Activated CD8-positive, alpha-beta memory T cell treated with anti-CD3 and anti-CD28 coated beads, Interleukin-2, amount 50 U/mL, for 4 hours (primary cell): ENCODE measurements around the gene WWC2.
A peak's percentile ranks its signal among the peaks of the same experiment; 100 is the strongest.

Source experiments
- DNase-seq: peaks from one replicate; pipeline ENCODE4 v3.0.0-alpha.2; 2020

Gene WWC2

GRCh38 chr4:183098723-183099536 is at the start of gene WWC2:
TSS of gene WWC2 (plus strand) at chr4:183099257. CDS start at chr4:183099492, 235 bp downstream.
- DNase-seq, result peak; percentile 61

GRCh38 chr4:183053681-183054080 is 45.4 kb upstream of the WWC2 start:
- no peak for DNase-seq

- no peak for DNase-seq
Measured at GRCh38 chr4:183057255-183057654, 41.8 kb upstream of the WWC2 start.

- no peak for DNase-seq
Measured at GRCh38 chr4:183059797-183060196, 39.3 kb upstream of the WWC2 start.

GRCh38 chr4:183068502-183068901 is 30.6 kb upstream of the WWC2 start:
- DNase-seq, result no peak

GRCh38 chr4:183071222-183071621 is 27.8 kb upstream of the WWC2 start:
- no peak for DNase-seq

GRCh38 chr4:183072176-183072575 is 26.9 kb upstream of the WWC2 start:
- DNase-seq, result no peak

- no peak for DNase-seq
Measured at GRCh38 chr4:183073838-183074145, 25.3 kb upstream of the WWC2 start.

GRCh38 chr4:183074288-183074990 is 24.6 kb upstream of the WWC2 start:
- DNase-seq, result no peak

- DNase-seq, result no peak
Measured at GRCh38 chr4:183078634-183079033, 20.4 kb upstream of the WWC2 start.

GRCh38 chr4:183080372-183081115 is 18.5 kb upstream of the WWC2 start:
- no peak for DNase-seq

- no peak for DNase-seq
Measured at GRCh38 chr4:183081116-183081469, 18.0 kb upstream of the WWC2 start.

GRCh38 chr4:183082053-183082452 is 17.0 kb upstream of the WWC2 start:
- DNase-seq, result no peak

GRCh38 chr4:183094393-183095198 is 4.5 kb upstream of the WWC2 start:
- DNase-seq, result no peak

GRCh38 chr4:183095199-183095512 is 3.9 kb upstream of the WWC2 start:
- no peak for DNase-seq

GRCh38 chr4:183096276-183096965 is 2.6 kb upstream of the WWC2 start:
- DNase-seq, result no peak

- peak; percentile 14 for DNase-seq
Measured at GRCh38 chr4:183097231-183098018, 1.6 kb upstream of the WWC2 start.

GRCh38 chr4:183098019-183098722 is 886 bp upstream of the WWC2 start:
- DNase-seq, result peak; percentile 15

- peak; percentile 19 for DNase-seq
Measured at GRCh38 chr4:183099537-183100297, 660 bp downstream of the WWC2 start.

- DNase-seq, result no peak
Measured at GRCh38 chr4:183100298-183100599, 1.2 kb downstream of the WWC2 start.
